GM23338 (cell line): ENCODE measurements around the gene CCDC27.
A peak's percentile ranks its signal among the peaks of the same experiment; 100 is the strongest.

Source experiments
- CREB1 ChIP-seq: fragments of 250-450 bp; sonication (Bioruptor Pico); IDR thresholded peaks from 2 replicates; pipeline ENCODE4 v1.5.0; 2020; ENCODE audit warnings: low read depth, mild to moderate bottlenecking, moderate library complexity
- EZH2 ChIP-seq: fragments of 200-600 bp; sonication (generic); IDR thresholded peaks from one replicate; pipeline ENCODE4 v1.8.0; 2017; ENCODE audit warnings: antibody characterized with exemption, mild to moderate bottlenecking, low read depth; ENCODE audit not compliant: unreplicated experiment
- EZH2phosphoT487 ChIP-seq: fragments of 200-600 bp; sonication (generic); IDR thresholded peaks from one replicate; pipeline ENCODE4 v1.8.1; 2018; ENCODE audit warnings: antibody characterized with exemption; ENCODE audit not compliant: unreplicated experiment
- JUNB ChIP-seq: IDR thresholded peaks from one replicate; pipeline ENCODE4 v1.6.1; 2016; ENCODE audit warnings: antibody characterized with exemption; ENCODE audit not compliant: unreplicated experiment
- POLR2AphosphoS5 ChIP-seq: IDR thresholded peaks from 2 replicates; pipeline ENCODE4 v1.6.1; 2016; ENCODE audit warnings: antibody characterized with exemption, low read depth
- REST ChIP-seq: IDR thresholded peaks from one replicate; pipeline ENCODE4 v1.6.1; 2018; ENCODE audit warnings: antibody characterized with exemption; ENCODE audit not compliant: unreplicated experiment
- ZNF114 ChIP-seq: fragments of 250-450 bp; sonication (Bioruptor Pico); IDR thresholded peaks from 2 replicates; pipeline ENCODE4 v1.5.0; 2020; ENCODE audit warnings: mild to moderate bottlenecking, moderate library complexity
- TF ChIP-seq, protein P1 (sequence below), 2 experiments: fragments of 200-600 bp in 1 of 2; sonication (generic) in 1 of 2; conservative IDR thresholded peaks; 2 replicates each; pipeline versions ENCODE4 v1.5.1 to v1.6.1; 2016 to 2017; ENCODE audit warnings: antibody characterized with exemption in 2 of 2, low read depth in 2 of 2, mild to moderate bottlenecking in 2 of 2, moderate library complexity in 1 of 2

GRCh38 chr1:3727042-3727824 is 25.0 kb upstream of the CCDC27 start:
- TF ChIP-seq, protein P1, sequence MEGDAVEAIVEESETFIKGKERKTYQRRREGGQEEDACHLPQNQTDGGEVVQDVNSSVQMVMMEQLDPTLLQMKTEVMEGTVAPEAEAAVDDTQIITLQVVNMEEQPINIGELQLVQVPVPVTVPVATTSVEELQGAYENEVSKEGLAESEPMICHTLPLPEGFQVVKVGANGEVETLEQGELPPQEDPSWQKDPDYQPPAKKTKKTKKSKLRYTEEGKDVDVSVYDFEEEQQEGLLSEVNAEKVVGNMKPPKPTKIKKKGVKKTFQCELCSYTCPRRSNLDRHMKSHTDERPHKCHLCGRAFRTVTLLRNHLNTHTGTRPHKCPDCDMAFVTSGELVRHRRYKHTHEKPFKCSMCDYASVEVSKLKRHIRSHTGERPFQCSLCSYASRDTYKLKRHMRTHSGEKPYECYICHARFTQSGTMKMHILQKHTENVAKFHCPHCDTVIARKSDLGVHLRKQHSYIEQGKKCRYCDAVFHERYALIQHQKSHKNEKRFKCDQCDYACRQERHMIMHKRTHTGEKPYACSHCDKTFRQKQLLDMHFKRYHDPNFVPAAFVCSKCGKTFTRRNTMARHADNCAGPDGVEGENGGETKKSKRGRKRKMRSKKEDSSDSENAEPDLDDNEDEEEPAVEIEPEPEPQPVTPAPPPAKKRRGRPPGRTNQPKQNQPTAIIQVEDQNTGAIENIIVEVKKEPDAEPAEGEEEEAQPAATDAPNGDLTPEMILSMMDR (conservative IDR thresholded peaks at IDR 0.05; ENCODE audit: low read depth in 2 of 2), result peak; percentile 60 to 80
- TF ChIP-seq POLR2AphosphoS5 (no peak), REST (no peak), EZH2 (no peak), ZNF114 (CRISPR knock-in tag) (no peak), EZH2phosphoT487 (no peak), CREB1 (no peak), JUNB (no peak)
